ENCODE data around the gene ADGRE2. TPM values are rescaled to one million over a fixed set of nuclear protein-coding genes. Genes with fewer than 3 reads are reported as not detected.

Gene ADGRE2
- total RNA-seq, 1 donor from 2014 or later = 2.3 TPM

Other genes with a start within 250 kb of the ADGRE2 start
- 127 and 129 TPM in 2 replicates for gene TECR, start 249.0 kb downstream of the ADGRE2 start, total RNA-seq
- gene NDUFB7, start 206.5 kb downstream of the ADGRE2 start, total RNA-seq = 107 and 121 TPM in 2 replicates
- not detected in 2 replicates for gene CLEC17A, start 195.5 kb downstream of the ADGRE2 start, total RNA-seq
- not detected in 2 replicates for gene ADGRE3, start 103.7 kb downstream of the ADGRE2 start, total RNA-seq
- 13.3 and 14.5 TPM in 2 replicates for gene ZNF333, start 88.5 kb downstream of the ADGRE2 start, total RNA-seq
- not detected in 2 replicates for gene OR7A5, start 56.6 kb upstream of the ADGRE2 start, total RNA-seq
- not detected in 2 replicates for gene OR7C1, start 56.6 kb upstream of the ADGRE2 start, total RNA-seq
- gene OR7A10, start 70.4 kb upstream of the ADGRE2 start, total RNA-seq = not detected in 2 replicates
- not detected in 2 replicates for gene OR7A17, start 107.6 kb upstream of the ADGRE2 start, total RNA-seq
- not detected in 2 replicates for gene OR7C2, start 162.9 kb upstream of the ADGRE2 start, total RNA-seq
- gene SLC1A6, start 201.3 kb upstream of the ADGRE2 start, total RNA-seq = not detected in 2 replicates